GM10847 (cell line): ENCODE data around the gene STK11IP.

ENCODE experiments used
- POLR2A ChIP-seq: IDR thresholded peaks from 2 replicates; pipeline ENCODE4 v1.6.1; 2011; ENCODE audit not compliant: insufficient read length; ENCODE audit errors: extremely low read depth

Gene STK11IP

GRCh38 chr2:219570194-219570923, 27.3 kb upstream of the STK11IP start:
- no peak for TF ChIP-seq POLR2A

DNA sequence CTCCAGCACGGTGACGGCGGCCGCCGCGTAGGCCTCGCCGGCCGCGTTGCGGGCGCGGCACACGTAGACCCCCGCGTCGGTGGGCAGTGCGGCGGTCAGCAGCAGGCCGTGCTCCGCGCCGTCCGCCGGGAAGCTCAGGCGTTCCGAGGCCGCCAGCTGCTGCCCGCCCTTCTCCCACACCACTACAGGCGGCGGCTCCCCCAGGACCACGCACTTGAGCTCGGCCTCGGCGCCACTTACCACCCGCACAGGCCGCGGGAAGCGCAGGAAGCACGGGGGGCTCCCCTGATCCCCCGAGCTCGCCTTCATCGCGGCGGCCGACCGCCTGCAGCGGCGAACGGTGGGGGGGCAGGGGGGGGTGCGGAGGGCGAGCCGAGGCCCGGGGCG, 26.7 kb upstream of the STK11IP start:
- TF ChIP-seq POLR2A = no peak

DNA sequence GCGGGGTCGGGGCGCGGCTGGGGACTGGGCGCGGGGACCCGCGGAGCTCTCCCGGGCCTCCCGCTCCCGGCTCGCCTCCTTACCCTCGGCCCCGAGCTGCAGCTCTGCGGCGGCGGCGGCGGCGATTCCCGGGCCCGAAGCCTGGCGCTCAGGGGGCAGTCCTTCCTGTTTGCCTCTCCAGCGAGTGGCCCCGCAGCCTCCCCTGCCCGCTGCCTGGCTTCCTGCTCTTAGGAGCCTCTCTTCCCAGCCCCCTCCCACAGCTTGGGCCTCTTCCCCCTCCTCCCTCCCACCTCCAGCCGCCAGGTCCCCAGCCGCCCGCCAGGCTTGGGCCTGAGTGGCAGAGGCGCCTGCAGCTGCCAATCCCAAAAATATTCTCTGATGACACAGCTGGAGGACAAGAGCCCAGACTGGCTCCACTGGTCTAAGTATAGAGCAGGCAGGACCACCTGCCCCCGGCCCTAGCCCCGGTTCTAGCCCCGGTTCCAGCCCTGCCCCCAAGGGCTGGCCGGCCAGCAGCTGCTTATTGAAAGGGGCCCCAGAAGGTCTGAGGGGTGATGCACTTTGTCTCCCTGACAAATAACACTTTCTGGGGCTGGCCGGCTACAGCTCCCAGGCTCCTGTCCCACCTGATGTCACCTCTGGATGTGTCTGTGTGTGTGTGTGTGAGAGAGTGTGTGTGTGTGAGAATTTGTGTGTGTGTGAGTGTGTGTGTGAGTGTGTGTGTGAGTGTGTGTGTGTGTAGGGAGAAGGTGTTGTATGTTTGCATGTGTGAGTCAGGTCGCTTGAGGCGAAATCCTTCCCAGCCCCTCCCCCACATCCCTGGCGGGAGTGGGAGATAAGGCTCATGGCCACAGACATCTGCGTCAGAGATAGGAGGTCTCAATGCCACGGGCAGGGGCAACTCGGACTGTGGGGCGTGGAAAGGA, 26.1 kb upstream of the STK11IP start, which contains the start of gene OBSL1:
Gene OBSL1 (minus strand): TSS at position 229 of the 926 bp plus-strand sequence. CDS start 307 bp downstream, outside the sequence.
- TF ChIP-seq POLR2A = no peak

- TF ChIP-seq POLR2A = no peak
These were observed 25.2 kb upstream of the STK11IP start, which contains the start of gene INHA for GRCh38 chr2:219572237-219573001. INHA (plus strand) TSS chr2:219572310; CDS start chr2:219572375, 65 bp downstream.

DNA sequence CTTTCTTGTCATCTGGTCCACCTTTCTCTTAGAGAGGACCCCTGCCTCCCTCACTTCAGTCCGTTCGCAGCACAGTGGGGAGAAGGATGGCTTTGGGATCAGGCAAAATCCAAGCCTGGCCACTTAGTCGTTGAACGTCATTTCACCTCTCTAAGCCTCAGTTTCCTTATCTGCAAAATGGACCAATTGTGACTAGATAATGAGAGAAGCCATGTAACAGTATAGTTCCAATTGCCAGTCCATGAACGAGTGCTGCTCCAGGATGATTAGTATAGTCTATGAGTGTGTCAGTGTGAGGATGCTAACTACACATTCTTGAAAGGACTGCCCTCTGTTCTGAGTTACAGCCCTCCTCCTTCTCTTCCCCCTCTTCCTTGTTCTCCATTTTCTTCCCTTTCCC, 24.5 kb upstream of the STK11IP start:
- no peak for TF ChIP-seq POLR2A

- no peak for TF ChIP-seq POLR2A
These were observed 23.0 kb upstream of the STK11IP start for GRCh38 chr2:219574484-219575311.

DNA sequence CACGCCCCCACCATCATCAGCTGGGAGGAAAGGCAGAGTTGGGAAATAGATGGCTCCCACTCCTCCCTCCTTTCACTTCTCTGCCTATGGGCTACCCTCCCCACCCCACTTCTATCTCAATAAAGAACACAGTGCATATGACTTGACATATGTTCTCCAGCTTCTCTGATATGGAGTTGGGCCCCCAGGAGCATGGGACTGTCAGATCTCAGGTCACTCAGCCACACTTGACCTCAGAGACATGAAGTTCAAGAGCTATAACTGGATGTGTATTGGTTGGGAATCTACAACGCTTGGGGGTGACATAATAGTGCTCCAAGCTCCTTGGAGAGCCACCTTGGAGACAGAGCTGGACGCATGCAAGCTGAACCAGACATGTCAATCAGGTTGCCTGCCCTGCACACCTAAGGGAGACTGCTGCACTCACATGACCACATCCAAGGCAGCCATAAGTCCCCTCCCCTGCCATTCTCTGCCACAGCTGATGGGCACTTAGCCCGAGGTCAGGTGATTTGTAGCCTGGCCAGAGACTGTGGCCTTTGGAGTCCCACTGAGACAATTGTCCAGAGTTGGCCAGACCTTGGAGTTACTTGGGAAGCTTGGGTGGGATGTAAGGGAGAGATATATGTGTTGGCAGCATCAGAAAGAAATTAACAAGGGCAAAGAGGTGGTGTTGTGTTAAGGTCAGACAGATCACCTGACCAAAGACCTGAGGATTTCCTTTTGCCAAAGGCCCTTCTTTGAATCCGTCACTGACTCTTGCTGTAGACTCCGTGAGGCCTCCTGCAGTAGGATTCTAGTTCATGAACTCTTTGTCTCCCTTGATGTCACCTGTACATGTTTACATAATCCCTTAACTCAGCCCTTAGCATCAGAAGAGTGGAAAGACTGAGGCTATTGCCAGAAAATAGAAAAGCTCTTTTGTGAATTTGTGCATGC, 21.8 kb upstream of the STK11IP start:
- TF ChIP-seq POLR2A = no peak

DNA sequence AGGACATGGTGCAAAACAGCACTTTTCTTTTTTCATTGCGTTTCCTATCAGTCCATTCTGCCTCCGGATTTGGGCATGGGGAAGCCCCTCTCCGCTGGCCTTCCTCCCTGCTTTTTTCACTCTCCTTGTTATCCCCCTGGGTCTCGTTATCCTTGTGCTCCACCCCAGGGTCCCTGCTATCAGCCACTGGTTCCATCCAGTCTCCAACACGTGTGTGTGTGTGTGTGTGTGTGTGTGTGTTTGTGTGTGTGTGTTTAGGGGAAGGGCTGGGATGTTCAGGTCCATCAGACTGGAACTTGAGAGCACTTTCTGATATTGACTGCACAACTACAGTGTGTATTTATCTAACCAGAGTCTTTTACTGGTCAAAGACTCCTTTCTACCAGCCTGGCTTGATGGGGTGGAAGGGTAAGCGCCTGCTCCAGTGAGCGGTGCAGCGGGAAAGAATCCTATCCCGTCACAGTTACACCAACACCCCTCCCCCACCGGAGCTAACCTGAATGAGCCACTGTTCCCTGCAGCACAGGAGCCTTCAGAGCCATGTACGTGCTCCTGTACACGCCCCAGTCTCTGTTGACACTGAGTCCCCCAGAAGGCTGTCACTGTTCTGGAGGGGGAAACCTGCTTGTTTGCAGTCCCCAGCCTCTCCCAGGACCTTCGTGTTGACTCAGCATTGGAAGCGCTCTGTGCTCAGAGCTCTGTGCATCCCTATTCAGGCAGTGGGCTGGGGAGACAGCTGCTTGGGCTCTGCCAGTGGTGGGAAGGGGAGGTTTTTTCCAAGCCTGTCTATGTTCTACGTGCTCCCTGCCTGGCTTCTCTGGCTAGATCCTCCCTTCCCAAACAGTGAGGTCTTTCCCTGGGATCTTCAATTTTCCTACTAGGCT, 20.9 kb upstream of the STK11IP start:
- TF ChIP-seq POLR2A = no peak

- no peak for TF ChIP-seq POLR2A
These were observed 18.6 kb upstream of the STK11IP start for GRCh38 chr2:219578811-219579613.

- no peak for TF ChIP-seq POLR2A
These were observed 16.3 kb upstream of the STK11IP start for GRCh38 chr2:219581346-219581745.

GRCh38 chr2:219591091-219591490, 6.6 kb upstream of the STK11IP start:
- TF ChIP-seq POLR2A = no peak

GRCh38 chr2:219592736-219593135, 4.9 kb upstream of the STK11IP start:
- TF ChIP-seq POLR2A = no peak

DNA sequence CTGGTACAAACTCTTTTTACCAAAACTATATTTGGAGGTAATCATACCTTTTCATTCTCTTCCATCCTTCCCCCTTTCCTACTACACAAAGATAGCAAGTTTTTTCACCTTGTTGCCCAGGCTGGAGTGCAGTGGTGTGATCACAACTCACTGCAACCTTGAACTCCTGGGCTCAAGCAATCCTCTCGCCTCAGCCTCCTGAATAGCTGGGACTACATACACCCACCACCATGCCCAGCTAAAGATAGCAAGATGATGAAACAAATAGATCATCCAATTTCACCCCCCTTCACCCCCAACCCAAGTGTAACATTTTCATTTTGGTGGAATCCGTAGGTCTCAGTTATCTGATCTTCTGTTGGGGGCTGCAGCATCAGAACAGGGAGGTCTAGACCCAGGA, 4.5 kb upstream of the STK11IP start:
- TF ChIP-seq POLR2A = no peak
